H1 (cell line): ENCODE results near the gene DOP1B. TPM values are rescaled to one million over a fixed set of nuclear protein-coding genes. Genes with fewer than 3 reads are reported as not detected.

ENCODE experiments used
- ASH2L ChIP-seq: fragments of 200-600, 300-600 bp; sonication (generic); IDR thresholded peaks from one replicate; pipeline ENCODE4 v1.7.1; 2017; ENCODE audit warnings: low read length
- BRCA1 ChIP-seq: IDR thresholded peaks from 2 replicates; pipeline ENCODE4 v1.6.1; 2012; ENCODE audit warnings: low read depth, low read length, improper control_type of control experiment
- CHD7 ChIP-seq: fragments of 300-600 bp; sonication (generic); IDR thresholded peaks from 2 replicates; pipeline ENCODE4 v1.7.1; 2012; ENCODE audit warnings: low read length, moderate library complexity, mild to moderate bottlenecking, inconsistent platforms; ENCODE audit not compliant: insufficient replicate concordance
- RNF2 ChIP-seq: fragments of 200-900, 300-1000 bp; sonication (generic); IDR thresholded peaks from 2 replicates; pipeline ENCODE4 v1.7.1; 2016; ENCODE audit warnings: borderline replicate concordance, low read depth, mild to moderate bottlenecking, antibody characterized with exemption, low read length; ENCODE audit not compliant: poor library complexity, severe bottlenecking; ENCODE audit errors: missing control alignments
- SRF ChIP-seq: IDR thresholded peaks from 2 replicates; pipeline ENCODE4 v1.6.1; 2011; ENCODE audit warnings: mild to moderate bottlenecking, low read depth, low read length, moderate library complexity
- TBP ChIP-seq: IDR thresholded peaks from 2 replicates; pipeline ENCODE4 v1.6.1; 2011; ENCODE audit warnings: low read depth, low read length, improper control_type of control experiment
- TCF12 ChIP-seq: IDR thresholded peaks from 2 replicates; pipeline ENCODE4 v1.6.1; 2011; ENCODE audit warnings: low read depth, mild to moderate bottlenecking, low read length
- YY1 ChIP-seq: IDR thresholded peaks from 2 replicates; pipeline ENCODE4 v1.6.1; 2011; ENCODE audit warnings: low read depth, mild to moderate bottlenecking, low read length
- polyA plus RNA-seq, 7 experiments: library from polyadenylated mRNA; depleted of rRNA in 3 of 7; stranded (reverse) in 5 of 7; unstranded in 2 of 7; fragments of >200 nt in 5 of 7; fragments of 200-250 nt in 2 of 7; gene quantifications; 1 replicate in 5 of 7; 2 replicates in 1 of 7; 4 replicates in 1 of 7; pipeline versions ENCODE4 v1.2.1 to v1.2.3, GENCODE V29; 2011 to 2013; ENCODE audit warnings: missing spikeins in 2 of 7, mixed read lengths in 2 of 7
- total RNA-seq: library from RNA; stranded (reverse); fragmentation: NEBNext Ultra II Directional; extraction: Animal tissue kit (Norgen Biotek cat#: 25700); gene quantifications from 2 replicates; pipeline ENCODE4 v1.2.1, GENCODE V29; 2021
- TF ChIP-seq, protein P1 (sequence below): IDR thresholded peaks from 2 replicates; pipeline ENCODE4 v1.6.1; 2011; ENCODE audit warnings: low read length, improper control_type of control experiment
- TF ChIP-seq, protein P2 (sequence below): IDR thresholded peaks from 2 replicates; pipeline ENCODE4 v1.6.1; 2011; ENCODE audit warnings: low read depth, mild to moderate bottlenecking, low read length; ENCODE audit not compliant: insufficient read depth

The DOP1B gene
- total and polyA plus RNA-seq, 2 of the 8 experiments (the other 6 are each of a cell fraction or from before 2014, with no cell fraction given), result 2.8 to 9.9 TPM

GRCh38 chr21:36199021-36199420 is 42.4 kb downstream of the DOP1B start (continued):
- TF ChIP-seq CHD7, result no peak
- no peak for TF ChIP-seq SRF
- no peak for TF ChIP-seq RNF2
- TF ChIP-seq, protein P1, sequence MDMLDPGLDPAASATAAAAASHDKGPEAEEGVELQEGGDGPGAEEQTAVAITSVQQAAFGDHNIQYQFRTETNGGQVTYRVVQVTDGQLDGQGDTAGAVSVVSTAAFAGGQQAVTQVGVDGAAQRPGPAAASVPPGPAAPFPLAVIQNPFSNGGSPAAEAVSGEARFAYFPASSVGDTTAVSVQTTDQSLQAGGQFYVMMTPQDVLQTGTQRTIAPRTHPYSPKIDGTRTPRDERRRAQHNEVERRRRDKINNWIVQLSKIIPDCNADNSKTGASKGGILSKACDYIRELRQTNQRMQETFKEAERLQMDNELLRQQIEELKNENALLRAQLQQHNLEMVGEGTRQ, result no peak
- no peak for TF ChIP-seq ASH2L
- TF ChIP-seq BRCA1, result no peak
- no peak for TF ChIP-seq TCF12
- TF ChIP-seq, protein P2, sequence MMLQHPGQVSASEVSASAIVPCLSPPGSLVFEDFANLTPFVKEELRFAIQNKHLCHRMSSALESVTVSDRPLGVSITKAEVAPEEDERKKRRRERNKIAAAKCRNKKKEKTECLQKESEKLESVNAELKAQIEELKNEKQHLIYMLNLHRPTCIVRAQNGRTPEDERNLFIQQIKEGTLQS, result no peak
- no peak for TF ChIP-seq YY1
- TF ChIP-seq TBP, result no peak
